Activated CD4-positive, alpha-beta memory T cell treated with anti-CD3 and anti-CD28 coated beads for 36 hours (primary cell): ENCODE results near the gene PLAAT4. TPM values are rescaled to one million over a fixed set of nuclear protein-coding genes. Genes with fewer than 3 reads are reported as not detected.
"Not testable (repeated sequence)": the region's sequence is repeated elsewhere in the genome, so short reads cannot be mapped to it uniquely, and the experiment has no call there.

Experiments
- CTCF ChIA-PET: fragments of 350-600 bp; sonication (Branson Sonifier 250); formaldehyde crosslinking; loops from one replicate; lab custom pipeline; 2021; ENCODE audit warnings: antibody characterized with exemption, inconsistent platforms; lab: Charles Lee
- POLR2A ChIA-PET: fragments of 350-600 bp; sonication (Branson Sonifier 250); formaldehyde crosslinking; loops from one replicate; lab custom pipeline; 2021; ENCODE audit warnings: antibody characterized with exemption; lab: Charles Lee
- DNase-seq: peaks from one replicate; pipeline ENCODE4 v3.0.0-alpha.2; 2020
- H3K27ac Mint-ChIP-seq: one replicate; pipeline ENCODE4 v1.8.0; 2021; ENCODE audit warnings: mixed read lengths
- H3K27me3 Mint-ChIP-seq: one replicate; pipeline ENCODE4 v1.8.0; 2021; ENCODE audit warnings: mixed read lengths
- H3K36me3 Mint-ChIP-seq: one replicate; pipeline ENCODE4 v1.8.0; 2021; ENCODE audit warnings: mixed read lengths
- H3K4me1 Mint-ChIP-seq: one replicate; pipeline ENCODE4 v1.8.0; 2021; ENCODE audit warnings: low read depth, mixed read lengths
- H3K4me3 Mint-ChIP-seq: one replicate; pipeline ENCODE4 v1.8.0; 2021; ENCODE audit warnings: mild to moderate bottlenecking, mixed read lengths
- H3K9me3 Mint-ChIP-seq: one replicate; pipeline ENCODE4 v1.8.0; 2021; ENCODE audit warnings: mixed read lengths
- intact Hi-C: fragments of 100-400 bp; cut with micrococcal nuclease; formaldehyde crosslinking; loops from one replicate; pipeline ENCODE4 v1.15.1; 2023
- total RNA-seq, 2 experiments: library from RNA; stranded (reverse); gene quantifications; one replicate each; pipeline ENCODE4 v1.2.3, GENCODE V29; 2021

The PLAAT4 gene
- total RNA-seq, 2 experiments from 2014 or later, result 35.7 to 36.3 TPM

- H3K4me3 Mint-ChIP-seq, intact Hi-C loops, H3K27me3 Mint-ChIP-seq, CTCF ChIA-PET, H3K27ac Mint-ChIP-seq, DNase-seq, POLR2A ChIA-PET: not testable (repeated sequence)
- Mint-ChIP-seq H3K4me1 (peaks cover 11% of the 10 kb centered on the region), H3K36me3 (peaks cover 22% of the 10 kb centered on the region), H3K9me3 (peaks cover 28% of the 10 kb centered on the region)
Measured at GRCh38 chr11:63581224-63581623, 44.6 kb downstream of the PLAAT4 start.

GRCh38 chr11:63583357-63583677 lies 46.7 kb downstream of the PLAAT4 start:
- H3K4me3 Mint-ChIP-seq, result no peak overlapping the region
- intact Hi-C loops, result no loop called here
- H3K36me3 Mint-ChIP-seq, result peaks cover 25% of the 10 kb centered on the region
- H3K9me3 Mint-ChIP-seq, result peaks cover 28% of the 10 kb centered on the region
- ChIA-PET CTCF (interaction anchor here (0.6 to 1.1 kb wide), 4 partner anchors 9 to 103 kb away, joined by 3 to 4 read pairs (median 3); no protein-coding TSS in a partner anchor), POLR2A (no interaction called here)
- no peak overlapping the region for H3K27ac Mint-ChIP-seq
- no peak for DNase-seq
- H3K27me3 Mint-ChIP-seq, result no peaks in the 10 kb centered on the region
- H3K4me1 Mint-ChIP-seq, result peaks cover 11% of the 10 kb centered on the region

- H3K27me3 Mint-ChIP-seq, result no peaks in the 10 kb centered on the region
- H3K9me3 Mint-ChIP-seq, result peaks cover 9% of the 10 kb centered on the region
- peaks cover 11% of the 10 kb centered on the region for H3K4me1 Mint-ChIP-seq
- ChIA-PET POLR2A (no interaction called here), CTCF (no interaction called here)
- intact Hi-C loops, result no loop called here
- DNase-seq, result no peak
- H3K27ac Mint-ChIP-seq, result no peak overlapping the region
- H3K36me3 Mint-ChIP-seq, result peaks cover 12% of the 10 kb centered on the region
- H3K4me3 Mint-ChIP-seq, result no peak overlapping the region
Measured at GRCh38 chr11:63586451-63587166, 50.0 kb downstream of the PLAAT4 start.

- H3K27ac Mint-ChIP-seq, result no peak overlapping the region
- peaks cover 9% of the 10 kb centered on the region for H3K36me3 Mint-ChIP-seq
- no peaks in the 10 kb centered on the region for H3K4me1 Mint-ChIP-seq
- ChIA-PET CTCF (no interaction called here), POLR2A (no interaction called here)
- intact Hi-C loops, result no loop called here
- no peak overlapping the region for H3K4me3 Mint-ChIP-seq
- DNase-seq, result no peak
- no peaks in the 10 kb centered on the region for H3K27me3 Mint-ChIP-seq
- no peaks in the 10 kb centered on the region for H3K9me3 Mint-ChIP-seq
Measured at GRCh38 chr11:63589000-63589399, 52.4 kb downstream of the PLAAT4 start.

- H3K4me3 Mint-ChIP-seq, result no peak overlapping the region
- intact Hi-C loops, result no loop called here
- no peaks in the 10 kb centered on the region for H3K4me1 Mint-ChIP-seq
- H3K9me3 Mint-ChIP-seq, result no peaks in the 10 kb centered on the region
- CTCF ChIA-PET, result interaction anchor here (1.0 kb wide), 1 partner anchor 45 kb away, joined by 4 read pairs; no protein-coding TSS in a partner anchor
- no peak overlapping the region for H3K27ac Mint-ChIP-seq
- no peaks in the 10 kb centered on the region for H3K27me3 Mint-ChIP-seq
- POLR2A ChIA-PET, result no interaction called here
- peaks cover 9% of the 10 kb centered on the region for H3K36me3 Mint-ChIP-seq
- DNase-seq, result no peak
Measured at GRCh38 chr11:63590024-63590788, 53.6 kb downstream of the PLAAT4 start.

- Mint-ChIP-seq H3K36me3 (peaks cover 6% of the 10 kb centered on the region), H3K4me3 (no peak overlapping the region), H3K4me1 (no peaks in the 10 kb centered on the region), H3K27ac (no peak overlapping the region), H3K27me3 (no peaks in the 10 kb centered on the region), H3K9me3 (no peaks in the 10 kb centered on the region)
- intact Hi-C loops, result no loop called here
- ChIA-PET CTCF (interaction anchor here (1.0 to 1.6 kb wide), 3 partner anchors 10 to 114 kb away, joined by 3 to 4 read pairs (median 3); no protein-coding TSS in a partner anchor), POLR2A (no interaction called here)
- peak; percentile 23 for DNase-seq
Measured at GRCh38 chr11:63592975-63593395, 56.4 kb downstream of the PLAAT4 start.

- no peak overlapping the region for H3K4me3 Mint-ChIP-seq
- ChIA-PET POLR2A (no interaction called here), CTCF (no interaction called here)
- H3K27ac Mint-ChIP-seq, result no peak overlapping the region
- no peaks in the 10 kb centered on the region for H3K9me3 Mint-ChIP-seq
- H3K27me3 Mint-ChIP-seq, result no peaks in the 10 kb centered on the region
- peaks cover 3% of the 10 kb centered on the region for H3K36me3 Mint-ChIP-seq
- DNase-seq, result no peak
- no peaks in the 10 kb centered on the region for H3K4me1 Mint-ChIP-seq
- intact Hi-C loops, result no loop called here
Measured at GRCh38 chr11:63595296-63595695, 58.7 kb downstream of the PLAAT4 start.

Other genes with a start within 250 kb of the PLAAT4 start
- gene SLC22A9, start 167.0 kb upstream of the PLAAT4 start, total RNA-seq, result not detected
- under 1 TPM; 0.15 to 0.24 TPM for gene PLAAT5, start 45.6 kb upstream of the PLAAT4 start, total RNA-seq
- not detected for gene LGALS12, start 30.7 kb upstream of the PLAAT4 start, total RNA-seq
- gene PLAAT2, start 26.6 kb downstream of the PLAAT4 start, total RNA-seq, result under 1 TPM in 1 of 2 experiments, not detected in 1; 0.44 TPM
- 10 to 100 TPM; 10.3 to 10.4 TPM for gene PLAAT3, start 77.6 kb downstream of the PLAAT4 start, total RNA-seq
- gene ATL3, start 134.6 kb downstream of the PLAAT4 start, total RNA-seq, result 10 to 100 TPM; 31.3 to 34.6 TPM
- gene RTN3, start 144.7 kb downstream of the PLAAT4 start, total RNA-seq, result 10 to 100 TPM; 54.4 to 58.4 TPM
- gene ZFTA, start 232.0 kb downstream of the PLAAT4 start, total RNA-seq, result 1 to 10 TPM; 1.3 to 1.5 TPM